ENCODE results near the gene CNIH3.

Gene CNIH3

DNA sequence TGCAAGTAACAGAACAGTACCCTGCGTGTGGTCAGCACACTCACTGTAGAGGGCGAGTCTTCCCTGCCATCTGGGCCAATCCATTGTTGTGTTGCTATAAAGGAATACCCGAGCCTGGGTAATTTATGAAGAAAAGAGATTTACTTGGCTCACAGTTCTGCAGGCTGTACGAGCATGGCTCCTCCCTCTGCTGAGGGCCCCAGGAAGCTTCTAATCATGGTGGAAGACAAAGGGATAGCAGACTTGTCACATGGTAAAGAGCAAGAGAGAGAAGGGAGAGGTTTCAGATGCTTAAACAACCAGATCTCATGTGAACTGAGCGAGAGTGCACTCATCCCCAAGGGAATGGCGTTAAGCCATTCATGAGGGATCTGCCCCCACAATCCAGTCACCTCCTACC lies 126.2 kb downstream of the CNIH3 start:
- peaks cover 49 to 85% of the 10 kb centered on the region in 2 donors for H3K27me3 Mint-ChIP-seq
- no peak overlapping the region for H3K4me3 Mint-ChIP-seq
- H3K4me1 Mint-ChIP-seq (ENCODE audit: low read depth in 2 of 2), result no peaks in the 10 kb centered on the region
- H3K9me3 Mint-ChIP-seq, result no peaks in the 10 kb centered on the region
- DNase-seq (no peak), ATAC-seq (replicated peaks) (no peak)
- no peak overlapping the region for H3K27ac Mint-ChIP-seq
- no peaks in the 10 kb centered on the region for H3K36me3 Mint-ChIP-seq (ENCODE audit: insufficient read depth)

DNA sequence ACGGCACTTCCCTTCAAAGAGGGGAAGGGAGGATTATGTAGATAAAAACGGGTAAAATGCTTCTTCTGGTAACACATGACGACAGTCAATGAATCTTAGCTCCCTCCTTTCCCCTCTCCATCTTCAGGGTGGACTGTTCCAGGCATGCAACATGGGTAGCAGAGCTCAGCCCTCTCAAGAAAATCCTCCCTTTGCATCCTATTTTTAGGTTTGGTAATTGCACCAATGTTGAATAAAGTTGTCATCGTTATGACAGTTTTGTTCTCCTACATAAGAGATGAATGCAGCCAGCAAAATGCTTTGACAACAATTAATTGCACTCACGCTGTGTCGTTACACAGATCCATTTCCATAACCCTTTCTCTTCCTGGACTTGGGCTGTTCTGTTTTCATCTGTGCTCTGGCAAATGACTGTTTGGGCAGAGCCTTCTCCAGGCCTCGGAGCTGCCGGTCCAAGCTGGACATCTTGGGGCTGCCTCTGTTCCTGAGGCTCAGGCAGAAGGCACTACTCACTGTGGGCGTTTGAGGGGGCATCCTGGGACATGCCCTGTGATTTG lies 127.6 kb downstream of the CNIH3 start:
- Mint-ChIP-seq H3K9me3 (no peaks in the 10 kb centered on the region), H3K27me3 (peaks cover 52 to 75% of the 10 kb centered on the region in 2 donors), H3K4me3 (no peak overlapping the region), H3K36me3 (ENCODE audit: insufficient read depth) (no peaks in the 10 kb centered on the region), H3K27ac (no peak overlapping the region), H3K4me1 (ENCODE audit: low read depth in 2 of 2) (no peaks in the 10 kb centered on the region)
- no peak for DNase-seq
- ATAC-seq (replicated peaks), result no peak

DNA sequence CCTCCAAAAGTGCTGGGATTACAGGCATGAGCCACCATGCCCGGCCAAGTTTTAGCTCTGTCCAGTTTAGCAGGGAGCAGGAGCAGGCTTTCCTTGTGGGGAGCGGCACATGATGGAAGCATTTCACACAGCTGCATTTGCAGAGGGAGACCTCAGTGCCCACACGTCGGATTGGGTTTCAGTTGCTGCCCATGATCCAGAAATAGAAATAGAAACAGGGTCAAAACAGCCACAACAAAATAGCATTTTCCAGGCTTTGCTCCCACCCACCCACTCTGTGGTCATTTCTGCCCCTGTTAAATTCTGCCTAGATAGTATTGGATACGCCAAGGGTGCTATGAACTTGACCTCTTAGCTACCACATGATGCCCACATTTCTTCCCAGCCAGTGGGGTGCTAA lies 128.4 kb downstream of the CNIH3 start:
- no peaks in the 10 kb centered on the region for H3K9me3 Mint-ChIP-seq
- ATAC-seq (replicated peaks), result no peak

DNA sequence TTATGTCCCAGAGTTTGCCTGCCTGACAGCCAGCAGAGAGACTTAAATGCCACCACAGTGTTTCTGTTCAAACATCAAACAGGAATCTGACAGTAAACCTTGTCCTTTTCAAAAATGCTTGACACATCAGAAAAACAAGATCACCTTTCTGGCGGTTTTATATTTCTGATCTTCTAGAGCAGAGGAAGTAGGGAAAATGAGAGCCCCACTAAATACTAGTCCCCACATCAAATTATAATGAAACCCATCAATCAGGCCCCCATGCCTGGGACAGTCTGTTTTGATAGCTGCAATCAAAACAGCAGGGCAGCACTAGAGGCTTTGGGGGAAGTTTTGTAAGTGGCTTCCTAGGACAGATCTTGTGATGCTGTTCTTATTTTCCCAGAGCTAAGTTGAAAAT lies 129.3 kb downstream of the CNIH3 start:
- no peak for DNase-seq
- Mint-ChIP-seq H3K4me1 (ENCODE audit: low read depth in 2 of 2) (no peaks in the 10 kb centered on the region), H3K27ac (no peak overlapping the region), H3K36me3 (ENCODE audit: insufficient read depth) (no peaks in the 10 kb centered on the region), H3K9me3 (no peaks in the 10 kb centered on the region), H3K27me3 (peaks cover 51 to 75% of the 10 kb centered on the region in 2 donors), H3K4me3 (no peak overlapping the region)
- no peak for ATAC-seq (replicated peaks)

More for the DNA sequence above, 128.4 kb downstream of the CNIH3 start:
- peaks cover 51 to 75% of the 10 kb centered on the region in 2 donors for H3K27me3 Mint-ChIP-seq
- H3K27ac Mint-ChIP-seq, result no peak overlapping the region
- no peak for DNase-seq
- no peaks in the 10 kb centered on the region for H3K4me1 Mint-ChIP-seq (ENCODE audit: low read depth in 2 of 2)
- no peak overlapping the region for H3K4me3 Mint-ChIP-seq
- no peaks in the 10 kb centered on the region for H3K36me3 Mint-ChIP-seq (ENCODE audit: insufficient read depth)

DNA sequence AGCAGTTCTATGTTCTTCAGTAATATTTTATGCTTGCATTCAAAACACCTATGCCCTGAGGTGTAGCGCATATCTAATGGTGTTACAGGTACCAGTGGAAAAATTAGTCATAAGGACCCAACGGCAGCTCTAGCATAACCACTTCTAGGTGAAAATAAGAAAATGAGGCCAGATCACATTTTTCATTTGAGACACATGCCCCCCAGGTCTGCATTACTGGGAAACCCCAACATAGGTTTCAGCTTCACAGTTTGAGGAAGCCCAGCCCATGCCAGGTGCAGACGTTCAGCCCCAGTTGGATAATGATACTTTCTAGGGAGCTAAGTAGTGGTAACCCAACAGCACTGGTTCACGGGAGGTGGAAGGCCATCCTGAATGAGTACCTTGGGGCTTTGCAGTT lies 129.8 kb downstream of the CNIH3 start:
- Mint-ChIP-seq H3K27ac (no peak overlapping the region), H3K4me1 (ENCODE audit: low read depth in 2 of 2) (no peaks in the 10 kb centered on the region), H3K9me3 (no peaks in the 10 kb centered on the region), H3K36me3 (ENCODE audit: insufficient read depth) (no peaks in the 10 kb centered on the region), H3K4me3 (no peak overlapping the region), H3K27me3 (peaks cover 52 to 76% of the 10 kb centered on the region in 2 donors)
- DNase-seq (no peak), ATAC-seq (replicated peaks) (no peak)

DNA sequence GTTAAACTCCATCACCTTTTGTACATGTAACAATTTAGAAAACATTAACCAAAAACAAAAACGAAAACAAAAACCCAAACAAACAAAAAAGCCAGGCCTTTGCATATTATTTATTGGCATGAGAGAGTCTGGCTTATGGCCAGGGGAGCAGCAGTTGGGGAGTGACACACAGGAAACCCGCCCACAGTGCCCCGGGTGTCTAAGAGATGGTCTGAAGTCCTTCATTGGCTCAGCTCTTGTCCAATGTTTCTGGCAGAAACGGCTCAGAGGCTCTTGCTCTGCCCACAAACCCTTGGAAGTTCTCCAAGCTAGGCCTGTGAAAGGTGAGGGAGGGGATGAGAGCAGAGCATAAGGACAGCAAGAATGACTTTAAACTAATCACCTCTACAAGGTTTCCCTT lies 131.5 kb downstream of the CNIH3 start:
- no peak overlapping the region for H3K4me3 Mint-ChIP-seq
- H3K36me3 Mint-ChIP-seq (ENCODE audit: insufficient read depth), result no peaks in the 10 kb centered on the region
- H3K27me3 Mint-ChIP-seq, result peaks cover 56 to 76% of the 10 kb centered on the region in 2 donors
- peaks cover 0 to 7% of the 10 kb centered on the region in 2 donors for H3K4me1 Mint-ChIP-seq (ENCODE audit: low read depth in 2 of 2)
- DNase-seq, result no peak
- no peak for ATAC-seq (replicated peaks)
- no peaks in the 10 kb centered on the region for H3K9me3 Mint-ChIP-seq
- no peak overlapping the region for H3K27ac Mint-ChIP-seq

DNA sequence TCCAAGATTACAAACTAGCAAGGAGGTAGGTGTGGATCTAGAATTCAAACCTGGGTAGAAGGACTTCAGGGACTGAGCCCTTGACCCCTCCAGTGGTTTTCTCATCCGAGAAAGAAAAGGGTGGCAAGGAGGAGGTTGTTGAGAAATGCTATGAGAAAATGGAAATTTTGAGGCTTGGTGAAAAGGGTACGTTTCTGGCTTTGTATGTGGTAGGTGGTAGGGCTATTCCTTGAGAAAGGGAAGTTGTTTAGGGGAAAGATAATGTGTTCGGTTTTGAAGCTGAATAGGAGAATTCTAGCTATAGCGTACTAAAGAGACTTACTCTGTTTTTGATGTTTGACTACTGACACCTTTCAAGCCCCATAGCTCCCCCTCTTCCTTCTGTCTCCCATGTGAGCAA lies 133.8 kb downstream of the CNIH3 start:
- Mint-ChIP-seq H3K36me3 (ENCODE audit: insufficient read depth) (no peaks in the 10 kb centered on the region), H3K4me3 (no peak overlapping the region), H3K9me3 (no peaks in the 10 kb centered on the region), H3K4me1 (ENCODE audit: low read depth in 2 of 2) (peaks cover 0 to 7% of the 10 kb centered on the region in 2 donors), H3K27ac (no peak overlapping the region), H3K27me3 (peaks cover 69 to 73% of the 10 kb centered on the region in 2 donors)
- DNase-seq, result no peak
- no peak for ATAC-seq (replicated peaks)

DNA sequence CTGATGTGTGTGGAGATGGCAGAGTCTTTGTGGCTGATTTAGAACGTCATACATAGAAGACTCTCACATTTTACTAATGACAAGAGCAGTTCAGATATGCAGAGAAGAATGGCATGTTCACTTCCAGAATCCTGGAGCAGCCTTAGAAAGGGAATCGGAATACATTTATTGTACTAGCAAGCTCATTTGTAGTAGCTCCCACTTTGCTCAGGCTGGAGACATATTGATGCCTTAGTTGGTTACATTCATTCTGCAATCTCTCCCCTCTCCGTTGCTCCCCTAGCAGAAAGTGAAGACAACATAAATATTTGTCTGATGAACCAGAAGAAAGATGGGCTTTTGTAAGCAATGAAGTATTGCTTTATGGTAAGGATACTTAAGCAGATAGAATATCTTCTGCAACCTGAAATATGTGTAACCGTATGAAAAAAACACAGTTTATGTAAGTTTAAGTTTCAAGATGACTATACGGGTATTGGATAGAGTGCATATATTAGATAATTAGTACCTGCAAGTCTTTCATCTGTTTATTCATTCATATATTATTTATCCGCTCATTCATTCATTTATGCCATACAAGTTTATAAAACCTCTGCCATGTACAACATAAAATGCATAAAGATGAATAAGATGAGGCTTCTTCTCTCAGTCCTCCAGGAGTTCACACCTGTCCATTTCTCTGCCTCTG lies 135.7 kb downstream of the CNIH3 start:
- H3K4me3 Mint-ChIP-seq, result no peak overlapping the region

DNA sequence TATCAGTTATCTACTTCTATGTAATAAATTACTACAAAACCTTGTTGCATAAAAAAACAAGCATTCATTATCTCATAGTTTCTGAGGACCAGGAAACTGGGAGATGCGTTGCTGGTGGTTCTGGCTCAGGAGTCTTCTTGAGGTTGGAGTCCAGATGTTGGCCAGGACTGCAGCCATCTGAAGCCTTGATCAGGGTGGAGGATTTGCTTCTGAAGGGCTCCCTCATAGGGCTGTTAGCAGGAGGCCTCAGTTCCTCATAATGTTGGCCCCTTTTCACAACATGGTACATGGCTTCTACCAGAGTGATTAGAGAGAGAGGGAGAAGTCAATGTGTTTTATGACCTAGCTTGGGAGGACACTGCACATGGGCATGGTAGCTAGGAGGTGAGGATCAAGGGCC lies 137.4 kb downstream of the CNIH3 start:
- Mint-ChIP-seq H3K9me3 (peaks cover 0 to 2% of the 10 kb centered on the region in 2 donors), H3K36me3 (ENCODE audit: insufficient read depth) (no peaks in the 10 kb centered on the region), H3K27ac (no peak overlapping the region), H3K4me1 (ENCODE audit: low read depth in 2 of 2) (peaks cover 0 to 7% of the 10 kb centered on the region in 2 donors), H3K27me3 (peaks cover 58 to 61% of the 10 kb centered on the region in 2 donors), H3K4me3 (no peak overlapping the region)
- ATAC-seq (replicated peaks) (no peak), DNase-seq (no peak)

More for the DNA sequence above, 135.7 kb downstream of the CNIH3 start:
- Mint-ChIP-seq H3K36me3 (ENCODE audit: insufficient read depth) (no peaks in the 10 kb centered on the region), H3K9me3 (no peaks in the 10 kb centered on the region), H3K27me3 (peaks cover 65 to 66% of the 10 kb centered on the region in 2 donors), H3K27ac (no peak overlapping the region), H3K4me1 (ENCODE audit: low read depth in 2 of 2) (peaks cover 0 to 7% of the 10 kb centered on the region in 2 donors)
- ATAC-seq (replicated peaks) (no peak), DNase-seq (no peak)

DNA sequence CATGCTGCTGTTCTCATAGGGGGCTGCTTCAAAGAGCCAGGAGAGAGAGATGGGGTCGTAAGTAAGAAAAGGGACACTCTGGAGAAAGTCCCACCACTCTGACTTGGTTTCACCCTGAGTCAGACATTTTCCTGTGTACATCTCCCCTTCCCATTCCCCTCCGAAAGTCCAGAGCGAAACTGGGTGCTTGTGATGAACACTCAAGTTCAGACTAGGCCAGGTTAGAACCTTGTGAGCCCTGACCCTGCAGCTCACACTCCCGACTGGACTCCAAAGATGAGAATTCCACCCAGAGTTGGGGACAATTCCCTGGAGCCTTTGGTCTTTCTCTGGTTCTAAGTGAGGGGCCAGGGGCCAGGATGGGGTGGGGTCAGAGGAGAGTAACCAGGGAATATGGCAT lies 139.5 kb downstream of the CNIH3 start:
- Mint-ChIP-seq H3K27ac (no peak overlapping the region), H3K4me1 (ENCODE audit: low read depth in 2 of 2) (peaks cover 0 to 7% of the 10 kb centered on the region in 2 donors), H3K27me3 (peaks cover 42 to 54% of the 10 kb centered on the region in 2 donors), H3K4me3 (no peak overlapping the region), H3K36me3 (ENCODE audit: insufficient read depth) (no peaks in the 10 kb centered on the region), H3K9me3 (peaks cover 7 to 11% of the 10 kb centered on the region in 2 donors)
- ATAC-seq (replicated peaks) (no peak), DNase-seq (no peak)

DNA sequence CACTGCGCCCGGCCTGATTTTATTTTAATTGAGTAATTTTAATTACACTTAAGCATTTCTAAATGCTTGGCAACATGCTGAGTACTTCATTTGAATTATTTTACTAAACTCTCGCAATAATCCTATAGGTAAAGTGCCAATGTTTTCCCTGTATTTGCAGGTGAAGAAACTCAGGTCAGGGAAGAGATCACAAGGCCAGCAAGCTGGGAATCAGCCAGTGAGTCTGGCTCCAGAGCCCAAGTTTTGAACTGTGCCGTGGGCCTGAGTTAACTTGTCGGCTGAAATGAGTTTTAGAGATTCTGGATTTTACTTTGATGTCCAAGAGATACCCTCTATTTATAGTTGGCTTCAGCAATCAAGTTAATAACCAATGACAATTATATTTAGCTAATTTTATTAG lies 141.4 kb downstream of the CNIH3 start:
- peaks cover 7 to 11% of the 10 kb centered on the region in 2 donors for H3K9me3 Mint-ChIP-seq
- peaks cover 24 to 48% of the 10 kb centered on the region in 2 donors for H3K27me3 Mint-ChIP-seq
- no peaks in the 10 kb centered on the region for H3K4me1 Mint-ChIP-seq (ENCODE audit: low read depth in 2 of 2)
- no peak overlapping the region for H3K27ac Mint-ChIP-seq
- ATAC-seq (replicated peaks) (no peak), DNase-seq (no peak)
- no peaks in the 10 kb centered on the region for H3K36me3 Mint-ChIP-seq (ENCODE audit: insufficient read depth)
- no peak overlapping the region for H3K4me3 Mint-ChIP-seq

DNA sequence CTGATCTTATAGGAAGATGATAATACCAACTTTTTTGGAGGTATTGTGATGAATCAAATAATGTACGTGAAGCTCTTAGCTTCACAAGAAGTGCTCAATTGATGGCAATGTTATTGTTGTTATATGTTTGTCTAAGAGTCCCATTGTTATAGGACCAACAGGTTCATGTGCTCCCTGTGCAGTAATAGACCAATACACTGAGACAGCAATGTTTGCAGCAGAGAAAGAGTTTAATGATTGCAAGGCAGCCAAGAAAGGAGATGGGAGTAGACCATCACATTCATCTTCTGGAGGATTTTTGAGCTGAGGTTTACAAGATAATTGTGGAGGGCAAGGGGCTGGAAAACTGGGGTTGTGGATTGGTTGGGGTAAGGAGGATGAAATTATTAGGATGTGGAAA lies 143.0 kb downstream of the CNIH3 start:
- Mint-ChIP-seq H3K27ac (no peak overlapping the region), H3K4me1 (ENCODE audit: low read depth in 2 of 2) (no peaks in the 10 kb centered on the region), H3K9me3 (peaks cover 7 to 11% of the 10 kb centered on the region in 2 donors), H3K27me3 (peaks cover 10 to 49% of the 10 kb centered on the region in 2 donors), H3K36me3 (ENCODE audit: insufficient read depth) (no peaks in the 10 kb centered on the region), H3K4me3 (no peak overlapping the region)
- DNase-seq (no peak), ATAC-seq (replicated peaks) (no peak)

DNA sequence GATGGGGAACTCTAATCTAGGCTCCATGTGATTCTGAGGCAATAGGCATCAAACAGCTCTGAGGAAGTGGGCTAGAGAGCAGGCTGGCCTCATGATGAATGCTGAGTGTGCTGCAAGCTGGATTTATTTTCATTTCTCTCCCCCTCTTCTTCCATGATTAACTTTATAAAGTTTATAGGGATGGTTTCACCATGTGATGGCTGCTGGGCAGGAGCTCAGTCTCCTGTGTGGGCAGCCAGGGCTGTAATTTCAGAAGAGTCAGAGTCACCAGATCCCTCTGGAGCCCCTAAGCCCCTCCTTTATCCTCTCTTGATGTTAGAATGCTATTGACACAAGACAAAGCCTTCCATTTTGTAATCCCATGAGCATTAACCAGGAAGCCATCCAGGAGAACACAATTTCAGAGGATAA lies 143.6 kb downstream of the CNIH3 start:
- no peak overlapping the region for H3K4me3 Mint-ChIP-seq
- ATAC-seq (replicated peaks), result no peak
- no peaks in the 10 kb centered on the region for H3K36me3 Mint-ChIP-seq (ENCODE audit: insufficient read depth)
- no peak overlapping the region for H3K27ac Mint-ChIP-seq
- no peak for DNase-seq
- peaks cover 7 to 11% of the 10 kb centered on the region in 2 donors for H3K9me3 Mint-ChIP-seq
- H3K4me1 Mint-ChIP-seq (ENCODE audit: low read depth in 2 of 2), result no peaks in the 10 kb centered on the region
- peaks cover 12 to 54% of the 10 kb centered on the region in 2 donors for H3K27me3 Mint-ChIP-seq

DNA sequence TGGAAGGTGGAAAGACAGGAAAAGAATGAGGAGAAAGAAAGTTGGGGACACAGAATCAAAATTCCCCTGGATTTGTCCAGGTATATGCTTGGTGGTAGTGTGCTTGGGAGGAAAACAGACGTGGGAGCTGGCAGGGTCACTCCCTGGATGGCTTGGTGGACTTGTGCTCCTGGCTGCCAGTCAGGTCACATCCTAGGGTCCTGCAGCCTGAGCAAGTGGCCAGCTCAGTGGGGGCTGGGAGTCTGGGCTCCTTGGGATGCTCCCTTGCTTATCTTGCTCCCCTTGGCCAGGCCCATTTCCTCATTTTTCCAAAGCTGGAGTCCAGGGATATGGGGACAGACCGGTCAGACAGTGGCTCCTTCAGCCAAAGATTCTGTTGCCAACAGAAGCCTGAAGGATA lies 144.0 kb downstream of the CNIH3 start:
- H3K4me1 Mint-ChIP-seq (ENCODE audit: low read depth in 2 of 2), result no peaks in the 10 kb centered on the region
- H3K27me3 Mint-ChIP-seq, result peaks cover 13 to 55% of the 10 kb centered on the region in 2 donors
- DNase-seq (no peak), ATAC-seq (replicated peaks) (no peak)
- no peak overlapping the region for H3K4me3 Mint-ChIP-seq
- H3K27ac Mint-ChIP-seq, result no peak overlapping the region
- H3K9me3 Mint-ChIP-seq, result peaks cover 7 to 11% of the 10 kb centered on the region in 2 donors
- H3K36me3 Mint-ChIP-seq (ENCODE audit: insufficient read depth), result no peaks in the 10 kb centered on the region
